Measurements from ENCODE around the gene PAPLN. TPM values are rescaled to one million over a fixed set of nuclear protein-coding genes. Genes with fewer than 3 reads are reported as not detected.

Gene PAPLN, protein sequence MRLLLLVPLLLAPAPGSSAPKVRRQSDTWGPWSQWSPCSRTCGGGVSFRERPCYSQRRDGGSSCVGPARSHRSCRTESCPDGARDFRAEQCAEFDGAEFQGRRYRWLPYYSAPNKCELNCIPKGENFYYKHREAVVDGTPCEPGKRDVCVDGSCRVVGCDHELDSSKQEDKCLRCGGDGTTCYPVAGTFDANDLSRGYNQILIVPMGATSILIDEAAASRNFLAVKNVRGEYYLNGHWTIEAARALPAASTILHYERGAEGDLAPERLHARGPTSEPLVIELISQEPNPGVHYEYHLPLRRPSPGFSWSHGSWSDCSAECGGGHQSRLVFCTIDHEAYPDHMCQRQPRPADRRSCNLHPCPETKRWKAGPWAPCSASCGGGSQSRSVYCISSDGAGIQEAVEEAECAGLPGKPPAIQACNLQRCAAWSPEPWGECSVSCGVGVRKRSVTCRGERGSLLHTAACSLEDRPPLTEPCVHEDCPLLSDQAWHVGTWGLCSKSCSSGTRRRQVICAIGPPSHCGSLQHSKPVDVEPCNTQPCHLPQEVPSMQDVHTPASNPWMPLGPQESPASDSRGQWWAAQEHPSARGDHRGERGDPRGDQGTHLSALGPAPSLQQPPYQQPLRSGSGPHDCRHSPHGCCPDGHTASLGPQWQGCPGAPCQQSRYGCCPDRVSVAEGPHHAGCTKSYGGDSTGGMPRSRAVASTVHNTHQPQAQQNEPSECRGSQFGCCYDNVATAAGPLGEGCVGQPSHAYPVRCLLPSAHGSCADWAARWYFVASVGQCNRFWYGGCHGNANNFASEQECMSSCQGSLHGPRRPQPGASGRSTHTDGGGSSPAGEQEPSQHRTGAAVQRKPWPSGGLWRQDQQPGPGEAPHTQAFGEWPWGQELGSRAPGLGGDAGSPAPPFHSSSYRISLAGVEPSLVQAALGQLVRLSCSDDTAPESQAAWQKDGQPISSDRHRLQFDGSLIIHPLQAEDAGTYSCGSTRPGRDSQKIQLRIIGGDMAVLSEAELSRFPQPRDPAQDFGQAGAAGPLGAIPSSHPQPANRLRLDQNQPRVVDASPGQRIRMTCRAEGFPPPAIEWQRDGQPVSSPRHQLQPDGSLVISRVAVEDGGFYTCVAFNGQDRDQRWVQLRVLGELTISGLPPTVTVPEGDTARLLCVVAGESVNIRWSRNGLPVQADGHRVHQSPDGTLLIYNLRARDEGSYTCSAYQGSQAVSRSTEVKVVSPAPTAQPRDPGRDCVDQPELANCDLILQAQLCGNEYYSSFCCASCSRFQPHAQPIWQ
- total RNA-seq (2021; ENCODE audit: unreplicated experiment) (9.6 TPM), Bru-seq, nascent RNA (percentile 50 among the genes with signal in this experiment), BruChase-seq, experiment 1, labeled RNA remaining after a 6-hour chase (percentile 42 among the genes with signal in this experiment), BruChase-seq, experiment 2, labeled RNA remaining after a 2-hour chase (percentile 56 among the genes with signal in this experiment)
- 4.9 and 5.4 TPM in 2 replicates for polyA plus RNA-seq (2012)
- long read RNA-seq, partial matches to known transcripts, result 4 of 11 reads
- long read RNA-seq, other reads (novel, unspliced or antisense), result 7 of 11 reads

DNA sequence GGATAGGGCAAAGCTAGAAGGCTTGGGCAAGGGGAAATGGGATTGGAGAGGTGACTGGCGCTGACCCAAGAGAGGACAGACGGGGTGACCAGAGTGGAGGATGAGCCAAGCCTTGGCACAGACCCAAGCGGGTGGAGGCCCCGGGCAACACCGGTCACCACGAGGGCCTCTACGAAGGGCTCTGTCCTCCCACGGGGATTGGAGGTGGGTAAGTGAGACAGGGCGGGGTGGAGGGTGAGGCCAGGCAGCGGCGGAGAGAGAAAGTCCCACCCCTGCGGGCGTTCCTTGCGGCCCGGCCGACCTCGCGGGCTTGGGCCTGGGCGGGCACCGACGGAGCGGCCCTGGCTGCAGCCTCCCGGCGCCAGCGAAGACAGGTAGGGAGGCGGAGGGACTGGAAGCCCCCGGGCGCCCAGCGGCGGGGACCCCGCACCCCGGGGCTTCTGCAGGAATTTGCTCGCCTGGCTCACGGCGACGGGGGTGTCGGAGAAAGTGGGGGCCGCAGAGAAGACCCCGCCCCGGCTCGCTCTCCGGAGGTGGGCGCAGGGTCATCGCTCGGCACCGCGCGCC is at the start of gene PAPLN:
Gene PAPLN, plus strand, starts transcription at position 288 of the 567 bp plus-strand sequence. CDS start 2,273 bp downstream, outside the sequence.
- intact Hi-C loops (cut with micrococcal nuclease), result no loop called here
- Histone ChIP-seq H3K4me2 (ENCODE audit: low read length) (peak within 1 kb of the TSS; percentile 98), H4K20me1 (ENCODE audit: insufficient read depth) (no peaks in the 10 kb centered on the region), H2AFZ (ENCODE audit: low read depth, low read length, poor library complexity, severe bottlenecking) (peak within 1 kb of the TSS; percentile 24), H3K9me2 (ENCODE audit: insufficient read depth) (no peaks in the 10 kb centered on the region), H3K9me3 (ENCODE audit: control insufficient read depth in 1 of 2, insufficient read depth in 1 of 2, low read depth in 1 of 2, low read length in 2 of 2) (no peaks in the 10 kb centered on the region), H3K27ac (ENCODE audit: low read depth, low read length) (peak within 1 kb of the TSS; percentile 59; the same call in 1 of the 2 replicates), H3K9ac (ENCODE audit: low read length) (peak within 1 kb of the TSS; percentile 72), H3K27me3 (ENCODE audit: insufficient read depth, low read length) (0 out of 2 replicates have a peak, but pooled peaks cover 14% of the 10 kb centered on the region), H3K79me2 (ENCODE audit: insufficient read depth, low read length) (no peaks in the 10 kb centered on the region), H3K4me3 (replicated peaks in 1 of 2; ENCODE audit: low read depth in 1 of 2, low read length in 2 of 2) (peak within 1 kb of the TSS; percentile 63 to 75), H3K4me1 (ENCODE audit: control insufficient read depth in 1 of 2, insufficient read depth in 2 of 2, low read length in 2 of 2) (peaks cover 9 to 18% of the 10 kb centered on the region in 2 experiments), H3K36me3 (ENCODE audit: control insufficient read depth in 1 of 2, insufficient read depth in 2 of 2, low read length in 2 of 2) (no peaks in the 10 kb centered on the region)
- TF ChIP-seq POLR2AphosphoS5 (IDR thresholded peaks at IDR 0.05; ENCODE audit: low read depth, low read length) (peak; percentile 40; the same call in 1 of the 2 replicates), ZFX (IDR thresholded peaks at IDR 0.05) (peak; percentile 62), POLR2A (IDR thresholded peaks at IDR 0.05; ENCODE audit: borderline replicate concordance, extremely low read depth, insufficient read depth, insufficient read length) (no peak)
- TF ChIP-seq, protein P1, sequence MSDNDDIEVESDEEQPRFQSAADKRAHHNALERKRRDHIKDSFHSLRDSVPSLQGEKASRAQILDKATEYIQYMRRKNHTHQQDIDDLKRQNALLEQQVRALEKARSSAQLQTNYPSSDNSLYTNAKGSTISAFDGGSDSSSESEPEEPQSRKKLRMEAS (IDR thresholded peaks at IDR 0.05), result peak; percentile 48; the same call in 1 of the 2 replicates
- POLR2A ChIA-PET, result no interaction called here
- BruUV-seq (replicated peaks), result no TSS peak
- DNase-seq (ENCODE audit: low read depth, low spot score), result peak; percentile 8
- peak; percentile 88 for ATAC-seq
- CTCF ChIA-PET, result interaction anchor here (1.0 kb wide), 1 partner anchor 64 kb away, joined by 4 read pairs; no protein-coding TSS in a partner anchor
- RAD21 ChIA-PET (ENCODE audit: low non-redundant PET in 1 of 2, low total read pairs in 2 of 2, uncharacterized antibody in 2 of 2, unreplicated experiment in 2 of 2), result no interaction called here
